Glutamatergic neuron (in vitro differentiated cells): ENCODE data around the gene IL17RD. TPM values are rescaled to one million over a fixed set of nuclear protein-coding genes. Genes with fewer than 3 reads are reported as not detected.
A peak's percentile ranks its signal among the peaks of the same experiment; 100 is the strongest.

Experiments
- DNase-seq: peaks from one replicate; pipeline ENCODE4 v3.0.0; 2022
- H3K27ac Mint-ChIP-seq: one replicate; pipeline ENCODE4 v1.8.0; 2020; ENCODE audit warnings: mild to moderate bottlenecking, mixed read lengths, inconsistent platforms; ENCODE audit not compliant: unreplicated experiment
- H3K27me3 Mint-ChIP-seq: one replicate; pipeline ENCODE4 v1.8.0; 2020; ENCODE audit warnings: mild to moderate bottlenecking, moderate library complexity, mixed read lengths, inconsistent platforms; ENCODE audit not compliant: unreplicated experiment
- H3K36me3 Mint-ChIP-seq: one replicate; pipeline ENCODE4 v1.8.0; 2020; ENCODE audit warnings: mild to moderate bottlenecking, mixed read lengths, inconsistent platforms; ENCODE audit not compliant: unreplicated experiment
- H3K4me1 Mint-ChIP-seq: one replicate; pipeline ENCODE4 v1.8.0; 2020; ENCODE audit warnings: mild to moderate bottlenecking, low read depth, mixed read lengths, inconsistent platforms; ENCODE audit not compliant: unreplicated experiment
- H3K4me3 Mint-ChIP-seq: one replicate; pipeline ENCODE4 v1.8.0; 2020; ENCODE audit warnings: mild to moderate bottlenecking, mixed read lengths, inconsistent platforms; ENCODE audit not compliant: unreplicated experiment
- H3K9me3 Mint-ChIP-seq: one replicate; pipeline ENCODE4 v1.8.0; 2020; ENCODE audit warnings: mild to moderate bottlenecking, moderate library complexity, mixed read lengths, inconsistent platforms; ENCODE audit not compliant: unreplicated experiment
- total RNA-seq: library from RNA; stranded (reverse); fragmentation: NEBNext Ultra II Directional; extraction: Animal tissue kit (Norgen Biotek cat#: 25700); gene quantifications from one replicate; pipeline ENCODE4 v1.2.1, GENCODE V29; 2021; ENCODE audit not compliant: unreplicated experiment
- TF ChIP-seq, protein P1 (sequence below): fragments of 200-600 bp; sonication (generic); IDR thresholded peaks from one replicate; pipeline ENCODE4 v1.5.0; 2021; ENCODE audit not compliant: partially characterized antibody, unreplicated experiment

Gene IL17RD
- total RNA-seq, 1 donor from 2014 or later: 31.1 TPM

DNA sequence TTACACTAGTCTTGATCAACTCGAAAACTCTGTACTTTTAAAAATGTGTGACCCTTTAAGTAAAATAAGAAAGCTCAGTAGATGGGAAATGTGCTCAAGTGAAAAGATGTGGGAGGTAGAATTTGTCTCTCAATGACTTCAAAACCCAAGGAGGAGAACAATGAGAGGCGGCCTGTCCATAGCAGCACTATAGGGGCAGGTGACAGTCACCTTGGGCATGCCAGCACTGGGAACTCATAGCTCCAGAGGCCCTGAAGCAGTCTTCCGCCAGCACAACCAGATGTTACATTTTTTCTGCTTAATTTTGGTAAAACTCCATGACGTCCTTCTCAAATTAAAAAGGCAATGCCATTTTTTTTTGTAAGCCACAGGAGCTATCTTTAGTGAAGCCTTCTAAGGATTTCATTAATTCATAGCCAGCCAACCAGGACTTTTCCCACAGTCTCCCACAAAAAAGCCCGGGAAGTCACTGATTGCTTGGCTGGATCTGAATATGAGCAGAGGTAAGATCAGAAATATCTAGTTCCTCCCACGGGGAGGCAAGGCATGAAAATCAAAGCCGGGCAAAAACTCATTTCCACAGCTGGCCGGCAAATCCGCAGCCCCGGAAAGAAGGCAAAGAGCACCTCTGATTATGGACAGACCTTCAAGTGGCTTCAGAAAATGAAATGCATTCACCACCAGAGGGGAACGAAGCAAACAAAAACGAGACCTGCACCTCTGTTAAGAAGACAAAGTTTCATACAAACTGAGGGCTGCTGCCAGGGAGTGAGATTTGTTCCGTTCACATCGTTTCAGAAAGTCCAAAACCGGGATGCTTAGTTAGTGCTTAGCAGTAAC is 10.5 kb downstream of the IL17RD start:
- no peaks in the 10 kb centered on the region for H3K27me3 Mint-ChIP-seq
- no peak for DNase-seq
- no peak overlapping the region for H3K27ac Mint-ChIP-seq
- no peak overlapping the region for H3K4me3 Mint-ChIP-seq
- H3K4me1 Mint-ChIP-seq: peaks cover 22% of the 10 kb centered on the region
- H3K9me3 Mint-ChIP-seq: peaks cover 3% of the 10 kb centered on the region
- TF ChIP-seq, protein P1, sequence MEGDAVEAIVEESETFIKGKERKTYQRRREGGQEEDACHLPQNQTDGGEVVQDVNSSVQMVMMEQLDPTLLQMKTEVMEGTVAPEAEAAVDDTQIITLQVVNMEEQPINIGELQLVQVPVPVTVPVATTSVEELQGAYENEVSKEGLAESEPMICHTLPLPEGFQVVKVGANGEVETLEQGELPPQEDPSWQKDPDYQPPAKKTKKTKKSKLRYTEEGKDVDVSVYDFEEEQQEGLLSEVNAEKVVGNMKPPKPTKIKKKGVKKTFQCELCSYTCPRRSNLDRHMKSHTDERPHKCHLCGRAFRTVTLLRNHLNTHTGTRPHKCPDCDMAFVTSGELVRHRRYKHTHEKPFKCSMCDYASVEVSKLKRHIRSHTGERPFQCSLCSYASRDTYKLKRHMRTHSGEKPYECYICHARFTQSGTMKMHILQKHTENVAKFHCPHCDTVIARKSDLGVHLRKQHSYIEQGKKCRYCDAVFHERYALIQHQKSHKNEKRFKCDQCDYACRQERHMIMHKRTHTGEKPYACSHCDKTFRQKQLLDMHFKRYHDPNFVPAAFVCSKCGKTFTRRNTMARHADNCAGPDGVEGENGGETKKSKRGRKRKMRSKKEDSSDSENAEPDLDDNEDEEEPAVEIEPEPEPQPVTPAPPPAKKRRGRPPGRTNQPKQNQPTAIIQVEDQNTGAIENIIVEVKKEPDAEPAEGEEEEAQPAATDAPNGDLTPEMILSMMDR: no peak
- no peaks in the 10 kb centered on the region for H3K36me3 Mint-ChIP-seq

DNA sequence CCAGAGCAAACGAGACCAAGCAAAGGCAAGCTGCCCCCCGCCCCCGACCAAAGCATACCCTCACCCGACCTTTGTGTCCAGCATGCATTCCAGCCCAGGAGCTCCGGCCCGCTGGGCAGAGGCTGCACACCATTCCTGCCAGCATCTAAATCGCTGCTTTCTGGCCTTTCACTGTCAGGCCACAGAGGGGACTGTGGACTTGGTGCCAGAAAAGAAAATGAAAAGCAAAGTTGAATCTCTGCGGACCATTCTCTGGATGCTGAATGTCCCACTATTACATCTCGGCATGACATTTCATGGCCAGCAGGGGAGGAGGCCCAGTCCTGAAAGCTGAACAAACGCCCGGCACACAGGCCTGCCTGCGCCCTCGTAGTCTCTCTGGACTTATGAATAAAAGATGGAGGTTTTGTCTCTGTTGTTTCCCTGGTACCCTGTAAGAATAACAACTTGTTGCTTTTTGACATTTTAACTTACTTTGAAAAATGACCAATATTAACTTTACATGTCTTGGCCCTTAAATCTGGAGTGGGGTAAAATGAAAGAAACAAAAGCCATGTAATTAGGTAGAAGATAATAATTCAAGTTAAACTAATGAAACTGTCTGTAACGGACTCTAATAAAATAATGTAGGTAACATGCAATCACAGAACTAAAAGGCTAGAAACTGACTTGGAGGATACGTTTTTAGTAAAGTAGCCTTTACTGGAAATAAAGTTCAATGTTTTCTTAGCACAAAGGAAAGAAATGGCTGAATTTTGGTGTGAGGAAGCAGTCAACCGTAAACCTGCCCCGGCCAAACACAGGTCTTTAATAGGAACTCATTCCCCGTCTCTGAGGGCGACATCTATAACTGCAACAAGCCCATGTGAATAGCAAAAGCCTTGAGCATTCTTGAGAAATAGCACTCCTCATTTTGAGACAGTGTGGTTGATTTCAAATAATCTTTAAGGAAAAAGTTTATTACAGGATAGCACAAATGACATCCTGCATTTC is 12.7 kb downstream of the IL17RD start:
- Mint-ChIP-seq H3K27me3 (no peaks in the 10 kb centered on the region), H3K27ac (no peak overlapping the region), H3K36me3 (no peaks in the 10 kb centered on the region), H3K4me1 (peaks cover 19% of the 10 kb centered on the region), H3K4me3 (peak overlapping the region; percentile 18), H3K9me3 (peaks cover 3% of the 10 kb centered on the region)
- TF ChIP-seq, protein P1: no peak
- DNase-seq: peak; percentile 47

DNA sequence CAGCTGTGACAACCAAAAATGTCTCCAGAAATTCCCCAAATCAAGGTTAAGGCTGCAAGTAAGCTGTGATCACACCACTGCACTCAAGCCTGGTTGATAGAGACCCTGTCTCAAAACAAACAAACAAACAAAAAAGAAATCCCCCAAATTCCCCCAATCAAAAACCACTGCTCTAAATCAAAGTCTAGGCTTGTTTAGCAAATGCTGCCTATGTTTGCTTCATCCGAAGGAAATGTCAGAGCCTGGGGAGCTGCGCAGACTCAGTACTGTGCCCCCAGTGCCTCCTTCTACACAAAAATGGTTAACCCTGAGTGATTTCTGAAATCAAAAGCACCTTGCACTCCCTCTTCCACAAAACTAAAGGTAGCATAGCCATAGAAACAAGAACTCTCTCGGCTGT is 13.4 kb downstream of the IL17RD start:
- DNase-seq: no peak
- Mint-ChIP-seq H3K4me3 (no peak overlapping the region), H3K4me1 (peaks cover 17% of the 10 kb centered on the region), H3K27ac (no peak overlapping the region), H3K36me3 (no peaks in the 10 kb centered on the region), H3K9me3 (peaks cover 2% of the 10 kb centered on the region), H3K27me3 (no peaks in the 10 kb centered on the region)
- TF ChIP-seq, protein P1: no peak

- Mint-ChIP-seq H3K27ac (no peak overlapping the region), H3K27me3 (no peaks in the 10 kb centered on the region), H3K4me1 (peaks cover 17% of the 10 kb centered on the region), H3K36me3 (no peaks in the 10 kb centered on the region), H3K9me3 (no peaks in the 10 kb centered on the region), H3K4me3 (no peak overlapping the region)
- DNase-seq: no peak
- TF ChIP-seq, protein P1: no peak
These were observed 14.1 kb downstream of the IL17RD start for GRCh38 chr3:57151021-57151449.
